GM18951 (cell line): ENCODE data around the gene NBPF3.

Experiments
- POLR2A ChIP-seq: IDR thresholded peaks from 4 replicates; pipeline ENCODE4 v1.6.1; 2011; ENCODE audit warnings: mild to moderate bottlenecking; ENCODE audit not compliant: insufficient read length, insufficient read depth; ENCODE audit errors: extremely low read depth
- in situ Hi-C: fragments of 300-500 bp; cut with MboI; formaldehyde crosslinking; loops from one replicate; pipeline ENCODE4 v1.12.0; 2022; ENCODE audit warnings: low sequenced_read_pairs, mixed read lengths, inconsistent platforms; ENCODE audit not compliant: unreplicated experiment

Gene NBPF3

GRCh38 chr1:21496063-21496462, 56.1 kb downstream of the NBPF3 start:
- in situ Hi-C loops: no loop called here
- TF ChIP-seq POLR2A: no peak

DNA sequence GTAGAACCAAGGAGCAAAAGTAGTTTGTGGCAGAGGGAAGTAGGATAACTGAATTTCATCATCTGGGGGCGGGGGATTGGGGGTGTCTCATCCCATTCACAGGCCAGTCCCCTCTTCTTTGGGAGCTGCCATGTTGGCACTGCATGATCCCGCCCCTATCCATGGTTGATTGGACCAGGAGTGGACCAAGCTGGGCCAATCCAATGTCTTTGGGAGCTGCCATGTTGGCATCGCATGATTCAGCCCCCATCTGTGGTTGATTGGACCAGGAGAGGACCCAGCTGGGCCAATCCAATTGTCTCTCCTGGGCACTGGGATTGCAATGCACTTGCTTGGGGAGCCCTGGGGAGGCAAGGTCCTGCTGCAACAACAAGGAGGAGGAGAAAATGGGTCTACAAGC, 56.9 kb downstream of the NBPF3 start:
- in situ Hi-C loops: no loop called here
- TF ChIP-seq POLR2A: no peak

DNA sequence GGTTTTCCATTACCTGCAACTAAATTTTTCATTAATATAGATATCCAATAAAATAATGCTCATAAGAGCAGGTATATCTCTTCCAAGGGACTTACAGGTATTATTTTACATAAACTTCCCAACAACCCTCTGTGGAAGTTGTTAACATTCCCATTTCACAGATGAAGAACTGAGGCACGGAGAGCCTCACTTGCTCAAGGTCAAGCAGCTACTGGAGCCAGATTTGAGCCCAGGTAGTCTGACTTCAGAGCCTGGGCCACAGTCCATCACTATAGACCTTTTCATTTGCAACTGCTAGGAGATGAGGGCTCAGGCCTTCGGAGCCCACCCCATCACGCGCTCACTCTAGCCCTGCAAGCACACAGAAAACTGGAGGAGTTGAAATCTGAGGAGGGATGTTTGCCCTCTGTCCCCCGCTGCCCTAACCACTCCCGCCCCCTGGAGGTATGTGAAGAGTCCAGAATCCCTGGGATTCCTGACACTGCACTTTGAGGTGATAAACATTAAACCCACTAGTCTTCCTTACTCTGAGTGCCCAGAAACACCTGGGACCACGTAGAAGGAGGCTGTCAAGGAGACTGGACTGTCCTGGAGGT, 57.6 kb downstream of the NBPF3 start:
- TF ChIP-seq POLR2A: no peak
- in situ Hi-C loops: no loop called here

DNA sequence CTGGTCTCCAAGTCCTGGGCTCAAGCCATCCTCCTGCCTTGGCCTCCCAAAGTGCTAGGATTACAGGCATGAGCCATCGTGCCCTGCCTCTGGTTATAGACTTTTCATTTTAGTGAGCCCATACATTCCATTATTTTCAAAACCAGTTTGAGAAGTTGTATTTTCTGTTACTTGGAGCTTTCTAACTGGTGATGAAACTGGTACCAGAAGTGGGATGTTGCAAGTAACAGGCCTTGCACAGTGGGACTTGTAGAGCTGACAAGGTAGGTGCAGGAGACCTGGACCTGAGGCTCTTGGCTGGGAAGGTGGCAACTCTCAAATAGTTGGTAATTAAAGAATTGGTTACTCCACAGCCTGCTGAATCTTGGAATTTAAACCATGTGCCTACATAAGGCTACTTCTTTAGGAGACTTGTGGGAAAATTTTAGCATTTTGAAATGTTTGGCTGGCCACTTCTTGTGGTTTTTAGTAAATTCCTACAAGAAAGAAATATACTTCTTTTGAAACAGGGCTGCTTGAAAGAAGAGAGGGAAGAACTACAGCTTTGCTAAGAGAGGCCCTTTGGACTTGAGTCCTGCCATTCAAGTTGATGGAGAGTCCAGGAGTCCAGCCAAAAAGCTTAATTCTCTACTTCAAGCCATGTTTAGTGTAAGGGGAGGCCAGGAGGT, 59.5 kb downstream of the NBPF3 start:
- in situ Hi-C loops: no loop called here
- TF ChIP-seq POLR2A: no peak

DNA sequence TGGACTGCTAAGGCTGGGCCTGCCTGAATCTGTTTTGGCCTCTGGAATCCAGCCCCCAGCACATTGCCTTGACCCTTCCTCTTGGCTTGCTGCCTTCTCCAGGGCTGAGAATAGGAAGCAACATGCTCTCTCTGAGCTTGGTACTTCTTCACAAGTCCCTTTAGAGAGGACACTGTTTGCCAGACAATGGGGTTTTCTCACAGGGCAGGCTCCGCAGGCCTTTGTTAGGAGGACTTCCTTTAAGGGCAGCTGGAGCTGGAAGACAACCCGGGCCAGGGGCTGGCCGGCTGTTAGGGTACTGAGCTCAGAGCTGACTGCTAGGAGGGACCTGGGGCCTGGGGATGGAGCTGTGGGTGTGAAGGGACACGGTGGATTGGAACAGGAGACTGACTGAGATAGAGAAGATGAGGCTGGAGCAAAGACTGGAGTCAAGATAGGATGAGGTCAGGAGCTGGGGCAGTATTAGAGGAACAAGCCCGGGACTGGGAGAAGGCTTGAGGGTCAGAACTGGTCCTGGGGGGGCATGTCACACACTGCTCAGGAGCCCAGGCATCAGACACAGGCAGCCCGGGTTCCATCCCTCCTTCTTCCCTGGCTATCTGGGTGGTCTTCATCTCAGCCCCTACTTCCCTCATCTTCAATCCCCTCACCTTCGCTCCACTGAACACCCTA, 63.9 kb downstream of the NBPF3 start:
- in situ Hi-C loops: no loop called here
- TF ChIP-seq POLR2A: no peak

DNA sequence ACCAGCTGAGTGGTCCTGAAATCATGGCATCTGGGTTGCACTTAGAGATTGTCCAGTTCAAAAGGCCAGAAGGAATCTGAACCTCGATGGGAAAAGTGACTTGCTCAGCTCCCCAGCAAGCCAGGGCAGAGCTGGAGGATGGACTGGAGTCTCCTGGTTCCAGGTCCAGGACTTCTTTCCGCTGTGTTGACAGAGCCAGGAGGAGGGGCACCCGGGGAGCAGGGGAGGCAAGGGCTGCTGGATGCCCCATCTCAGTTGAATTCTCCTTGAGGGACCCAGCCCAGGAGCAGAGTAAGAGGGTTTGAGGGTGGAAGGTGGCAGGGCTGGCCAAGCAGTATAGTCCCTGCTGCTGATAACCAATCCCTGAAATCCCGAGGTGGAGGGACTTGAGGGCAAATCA, 66.9 kb downstream of the NBPF3 start:
- in situ Hi-C loops: no loop called here
- no peak for TF ChIP-seq POLR2A

DNA sequence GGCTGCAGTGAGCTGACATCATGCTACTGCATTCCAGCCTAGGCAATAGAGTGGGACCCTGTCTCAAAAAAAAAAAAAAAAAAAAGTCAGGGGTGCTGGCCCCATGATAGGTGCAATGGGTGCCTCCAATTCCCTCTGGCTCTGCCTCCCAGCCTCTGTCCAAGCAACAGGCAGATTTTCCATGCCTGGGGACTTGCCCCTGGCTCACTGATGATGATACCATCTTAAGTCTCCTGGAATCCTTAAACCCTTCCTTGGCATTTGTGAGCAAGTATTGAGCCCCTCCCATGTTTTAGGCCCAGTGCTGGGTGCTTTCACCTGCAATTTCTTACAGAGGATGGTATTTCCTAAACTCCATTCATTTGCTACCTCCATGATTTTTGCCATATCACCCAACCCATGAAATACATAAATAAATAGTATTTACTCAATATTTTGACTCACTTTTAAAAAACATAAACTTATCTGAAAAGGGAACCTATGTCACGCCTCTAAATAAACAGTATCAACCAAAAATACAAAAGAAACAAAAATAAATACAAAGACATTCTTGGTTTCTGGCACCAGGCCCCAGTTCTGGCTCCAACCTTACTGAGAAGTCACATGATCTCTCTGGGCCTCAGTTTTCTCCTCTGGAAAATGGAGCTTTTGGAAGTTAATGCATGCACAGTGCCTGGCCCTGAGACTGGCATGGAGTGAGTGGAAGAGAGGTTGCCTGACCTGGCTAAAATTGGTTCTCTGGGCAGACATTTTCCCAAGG, 67.8 kb downstream of the NBPF3 start:
- in situ Hi-C loops: no loop called here
- no peak for TF ChIP-seq POLR2A

DNA sequence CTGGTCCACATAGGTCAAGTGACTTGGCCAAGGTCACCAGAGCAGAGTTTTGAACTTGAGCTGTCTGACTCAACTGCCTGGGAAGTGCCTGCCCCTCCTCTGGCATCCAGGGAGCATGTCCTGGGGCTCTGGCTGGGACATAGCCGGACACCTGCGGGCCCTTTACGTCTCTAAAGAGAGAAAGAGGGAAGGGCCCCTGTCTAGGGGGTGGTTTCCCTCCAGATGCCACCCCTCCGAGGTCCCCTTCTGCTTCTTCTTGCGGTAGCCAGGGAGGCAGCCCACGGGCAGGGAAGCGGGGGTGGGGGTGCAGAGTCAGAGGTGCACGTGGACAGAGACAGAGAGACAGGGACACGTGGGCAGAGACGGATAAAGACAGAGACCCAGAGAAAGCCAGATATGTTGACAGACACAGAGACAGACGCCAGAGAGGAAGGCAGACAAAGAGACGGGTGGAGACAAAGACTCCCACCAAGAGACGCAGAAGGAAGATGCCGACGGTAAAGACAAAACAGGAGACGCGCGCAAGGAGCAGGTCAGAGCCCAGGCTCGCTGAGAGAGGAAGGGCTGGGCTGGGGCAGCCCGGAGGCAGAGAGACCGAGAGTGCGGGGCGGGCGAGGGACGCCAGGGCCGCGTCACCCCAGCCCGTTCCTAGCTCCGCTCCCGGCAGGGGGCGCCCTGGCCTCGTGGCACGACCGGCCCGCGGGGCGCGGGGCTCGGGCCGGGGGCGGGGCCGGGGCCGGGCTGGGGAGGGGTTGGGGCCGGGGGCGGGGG, 68.8 kb downstream of the NBPF3 start:
- in situ Hi-C loops: no loop called here
- no peak for TF ChIP-seq POLR2A

DNA sequence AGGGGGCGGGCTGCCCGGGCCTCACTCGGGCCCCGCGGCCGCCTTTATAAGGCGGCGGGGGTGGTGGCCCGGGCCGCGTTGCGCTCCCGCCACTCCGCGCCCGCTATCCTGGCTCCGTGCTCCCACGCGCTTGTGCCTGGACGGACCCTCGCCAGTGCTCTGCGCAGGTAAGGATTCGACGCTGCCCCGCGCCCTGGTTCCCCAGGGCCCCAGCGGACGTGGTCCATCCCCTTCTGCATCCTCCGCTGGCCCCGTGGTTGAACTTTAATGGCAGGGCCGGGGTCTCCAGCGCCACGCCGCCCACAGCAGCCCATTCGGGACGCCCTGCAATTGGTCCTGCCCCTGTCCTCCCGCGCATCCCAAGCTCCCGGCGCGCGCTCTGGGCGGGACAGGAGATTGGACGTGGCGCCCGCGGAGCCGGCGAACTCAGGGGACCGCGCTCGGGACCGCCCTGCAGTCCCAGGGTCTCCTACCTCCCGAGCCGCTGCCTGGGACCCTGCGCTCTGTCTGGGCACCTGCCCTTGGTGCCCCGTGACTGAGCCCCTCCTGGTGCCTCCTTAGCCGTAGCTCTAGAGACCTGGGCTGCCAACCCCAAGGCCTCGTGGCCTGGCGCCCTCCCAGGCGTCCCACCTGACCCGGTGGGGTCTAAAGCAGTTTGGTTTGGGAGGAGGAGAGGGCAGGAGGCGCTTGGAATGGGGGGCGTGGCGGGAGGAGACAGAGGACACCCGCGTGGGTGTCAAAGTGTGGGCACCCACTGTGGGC, 69.6 kb downstream of the NBPF3 start, which contains the start of gene ALPL:
Gene ALPL (plus strand): TSS at position 73 of the 762 bp plus-strand sequence. CDS start 44,659 bp downstream, outside the sequence.
- no peak for TF ChIP-seq POLR2A
- in situ Hi-C loops: no loop called here

- in situ Hi-C loops: no loop called here
- TF ChIP-seq POLR2A: no peak
These were observed 70.2 kb downstream of the NBPF3 start for GRCh38 chr1:21510113-21510493.

DNA sequence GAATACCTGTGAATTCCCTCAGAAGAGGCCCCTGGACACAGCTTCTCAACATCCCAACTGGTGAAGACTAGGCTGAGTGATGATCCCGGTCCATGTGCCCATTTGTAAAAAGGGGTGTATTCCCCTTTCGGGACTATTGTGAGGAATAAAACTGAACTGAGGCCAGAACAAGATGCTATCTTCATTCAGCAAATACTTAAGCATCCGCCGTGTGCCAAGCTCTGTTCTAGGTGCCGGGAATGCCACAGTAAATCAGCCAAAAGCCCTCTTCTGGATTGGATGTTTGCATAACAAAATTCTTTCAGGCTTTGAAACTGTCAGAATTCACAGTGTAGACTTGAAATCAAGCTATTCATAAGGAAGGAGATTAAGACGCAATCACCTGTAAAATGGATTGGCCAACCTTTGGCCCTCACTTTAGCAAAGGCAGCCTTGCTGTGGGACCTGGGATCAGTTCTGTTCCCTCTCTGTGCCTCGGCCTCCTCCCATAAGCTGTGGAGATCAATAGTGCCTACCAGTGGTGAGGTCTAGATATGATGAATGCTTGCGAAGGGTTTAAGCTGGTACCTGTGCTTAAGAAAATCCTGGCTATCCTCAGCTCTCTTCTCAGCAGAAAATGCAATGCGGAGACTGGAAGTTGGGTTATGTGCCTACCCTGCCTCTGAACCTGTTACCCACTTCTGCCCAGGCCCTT, 71.1 kb downstream of the NBPF3 start:
- TF ChIP-seq POLR2A: no peak
- in situ Hi-C loops: no loop called here
